Measurements from ENCODE around the gene ABHD11. TPM values are rescaled to one million over a fixed set of nuclear protein-coding genes. Genes with fewer than 3 reads are reported as not detected.

Gene ABHD11
- total RNA-seq, 2 experiments from 2014 or later, result 23.4 to 24.7 TPM

DNA sequence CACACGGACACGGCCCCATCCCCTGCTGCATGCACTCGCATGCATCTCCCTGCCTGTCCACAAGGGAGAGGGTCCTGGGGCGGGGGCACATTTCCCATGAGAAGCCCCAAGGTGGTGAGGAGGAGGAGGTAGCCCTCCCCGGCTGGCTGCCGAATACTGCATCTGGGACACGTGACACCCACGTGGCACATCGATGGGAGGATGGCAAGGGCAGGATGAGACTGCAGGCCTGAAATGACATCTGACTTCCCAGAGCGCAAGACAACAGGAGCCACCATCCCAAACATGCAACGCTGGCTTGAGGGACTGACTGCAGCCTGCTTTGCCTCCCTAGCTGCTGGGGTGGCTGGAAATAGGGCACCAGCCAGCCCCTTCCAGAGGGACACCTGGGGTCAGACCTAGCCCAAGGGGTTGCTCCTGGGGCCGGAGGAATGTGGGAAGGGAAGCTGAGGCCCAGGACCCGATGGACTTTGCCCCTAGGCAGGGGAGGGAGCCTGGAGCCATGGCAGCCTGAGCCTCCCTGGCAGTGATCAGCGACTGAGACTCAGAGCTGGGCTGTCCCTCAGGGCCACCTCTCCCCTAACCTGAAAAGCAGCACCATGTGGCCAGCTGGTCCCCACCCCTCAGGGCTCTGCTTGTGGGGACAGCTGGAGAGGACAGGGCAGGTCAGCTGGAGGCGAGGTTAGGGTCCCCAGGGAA, 39.1 kb downstream of the ABHD11 start:
- no peak for DNase-seq
- ATAC-seq (ENCODE audit: low read depth), result no peak
- Mint-ChIP-seq H3K4me1 (peaks cover 3% of the 10 kb centered on the region), H3K4me3 (no peak overlapping the region), H3K9me3 (no peaks in the 10 kb centered on the region), H3K27me3 (no peaks in the 10 kb centered on the region), H3K27ac (no peak overlapping the region), H3K36me3 (peaks cover 15% of the 10 kb centered on the region)
- POLR2A ChIA-PET, result no interaction called here

GRCh38 chr7:73698410-73698809, 40.2 kb downstream of the ABHD11 start:
- peaks cover 5% of the 10 kb centered on the region for H3K4me1 Mint-ChIP-seq
- ATAC-seq (ENCODE audit: low read depth) (no peak), DNase-seq (no peak)
- H3K9me3 Mint-ChIP-seq, result no peaks in the 10 kb centered on the region
- H3K27me3 Mint-ChIP-seq, result no peaks in the 10 kb centered on the region
- H3K27ac Mint-ChIP-seq, result no peak overlapping the region
- POLR2A ChIA-PET, result interaction anchor here (0.6 to 0.8 kb wide), 2 partner anchors 12 to 179 kb away, joined by 4 read pairs; no protein-coding TSS in a partner anchor
- H3K36me3 Mint-ChIP-seq, result peaks cover 19% of the 10 kb centered on the region
- H3K4me3 Mint-ChIP-seq, result no peak overlapping the region

GRCh38 chr7:73696372-73696771, 42.2 kb downstream of the ABHD11 start:
- H3K9me3 Mint-ChIP-seq, result no peaks in the 10 kb centered on the region
- POLR2A ChIA-PET, result no interaction called here
- H3K4me1 Mint-ChIP-seq, result peaks cover 3% of the 10 kb centered on the region
- H3K27me3 Mint-ChIP-seq, result no peaks in the 10 kb centered on the region
- no peak overlapping the region for H3K4me3 Mint-ChIP-seq
- ATAC-seq (ENCODE audit: low read depth), result no peak
- peaks cover 23% of the 10 kb centered on the region for H3K36me3 Mint-ChIP-seq
- no peak for DNase-seq
- no peak overlapping the region for H3K27ac Mint-ChIP-seq

DNA sequence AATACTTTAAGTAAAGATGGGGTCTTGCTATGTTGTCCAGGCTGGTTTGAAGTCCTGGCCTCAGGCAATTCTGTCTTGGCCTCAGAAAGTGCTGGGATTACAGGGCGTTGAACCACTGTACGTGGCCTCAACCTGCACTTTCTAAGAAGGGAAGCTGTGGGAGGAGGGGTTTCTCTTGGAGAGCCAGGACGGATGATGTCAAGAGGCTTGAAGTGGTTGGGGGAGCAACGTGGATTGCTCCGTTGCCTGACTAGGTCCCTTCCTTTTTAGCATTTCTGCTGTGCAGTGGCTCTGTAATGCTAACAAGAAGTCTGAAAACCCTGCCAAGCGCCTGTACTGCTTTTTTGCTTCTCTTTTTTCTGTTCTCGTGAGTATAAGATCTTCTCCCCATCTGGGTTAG, 48.0 kb downstream of the ABHD11 start:
- Mint-ChIP-seq H3K27me3 (no peaks in the 10 kb centered on the region), H3K4me3 (no peak overlapping the region), H3K4me1 (peaks cover 20% of the 10 kb centered on the region), H3K27ac (no peak overlapping the region), H3K36me3 (peaks cover 45% of the 10 kb centered on the region), H3K9me3 (no peaks in the 10 kb centered on the region)
- POLR2A ChIA-PET, result no interaction called here
- DNase-seq, result no peak
- no peak for ATAC-seq (ENCODE audit: low read depth)

DNA sequence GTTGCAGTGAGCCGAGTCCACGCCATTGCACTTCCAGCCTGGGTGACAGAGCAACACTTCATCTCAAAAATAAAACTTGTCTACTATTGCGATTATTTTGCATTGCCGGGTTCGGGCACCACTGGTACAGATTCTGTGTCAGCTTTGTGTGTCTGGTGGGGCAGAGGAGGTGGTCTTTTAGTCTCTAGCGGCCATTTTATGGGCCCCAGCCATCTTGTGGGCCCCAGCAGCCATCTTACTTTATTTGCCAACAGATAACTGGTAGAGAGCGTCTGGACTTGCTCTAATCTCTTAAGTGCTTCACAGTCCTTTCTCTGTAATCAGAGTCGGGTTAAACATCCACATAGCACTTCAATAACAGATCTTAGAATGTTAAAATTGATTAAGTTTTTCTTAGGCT, 50.3 kb downstream of the ABHD11 start:
- Mint-ChIP-seq H3K36me3 (peaks cover 39% of the 10 kb centered on the region), H3K27ac (peak overlapping the region; percentile 81), H3K4me3 (peak overlapping the region; percentile 46), H3K27me3 (no peaks in the 10 kb centered on the region), H3K4me1 (peaks cover 21% of the 10 kb centered on the region), H3K9me3 (no peaks in the 10 kb centered on the region)
- POLR2A ChIA-PET, result no interaction called here
- DNase-seq, result no peak
- no peak for ATAC-seq (ENCODE audit: low read depth)

Small RNAs within 50 kb of the gene (microRNA-seq; reads per million reads assigned to microRNA genes)
- not detected for gene MIR4284

Other genes with a start within 250 kb of the ABHD11 start
- 10 to 100 TPM; 90.5 to 93.0 TPM for gene BAZ1B, start 216.5 kb downstream of the ABHD11 start, total RNA-seq
- gene BCL7B, start 181.1 kb downstream of the ABHD11 start, total RNA-seq, result 10 to 100 TPM; 64.1 to 71.9 TPM
- gene TBL2, start 160.2 kb downstream of the ABHD11 start, total RNA-seq, result 10 to 100 TPM; 21.3 to 25.0 TPM
- not detected for gene MLXIPL, start 114.3 kb downstream of the ABHD11 start, total RNA-seq
- under 1 TPM; 0.45 to 0.86 TPM for gene VPS37D, start 71.0 kb downstream of the ABHD11 start, total RNA-seq
- gene DNAJC30, start 55.3 kb downstream of the ABHD11 start, total RNA-seq, result 10 to 100 TPM; 10.0 to 10.7 TPM
- 10 to 100 TPM; 58.7 to 64.1 TPM for gene BUD23, start 55.2 kb downstream of the ABHD11 start, total RNA-seq
- gene STX1A, start 19.1 kb downstream of the ABHD11 start, total RNA-seq, result 1 to 10 TPM; 8.0 to 9.9 TPM
- gene CLDN3, start 31.5 kb upstream of the ABHD11 start, total RNA-seq, result not detected
- under 1 TPM; 0.17 to 0.25 TPM for gene CLDN4, start 92.2 kb upstream of the ABHD11 start, total RNA-seq
- gene METTL27, start 103.7 kb upstream of the ABHD11 start, total RNA-seq, result under 1 TPM; 0.69 to 0.74 TPM
- not detected for gene TMEM270, start 122.4 kb upstream of the ABHD11 start, total RNA-seq